GM12878 (cell line): ENCODE data around the gene DMD. TPM values are rescaled to one million over a fixed set of nuclear protein-coding genes. Genes with fewer than 3 reads are reported as not detected.

Experiments used
- CTCF ChIP-seq, 3 experiments: IDR thresholded peaks in 2 of 3; conservative IDR thresholded peaks in 1 of 3; 2 replicates each; pipeline ENCODE4 v1.5.1; 2011; ENCODE audit warnings: low read depth in 3 of 3, low read length in 3 of 3, mild to moderate bottlenecking in 3 of 3, control low read depth in 2 of 3, moderate library complexity in 2 of 3, inconsistent platforms in 1 of 3, mixed read lengths in 1 of 3; ENCODE audit not compliant: control insufficient read depth in 2 of 3, insufficient read depth in 1 of 3; ENCODE audit errors: extremely low read depth in 1 of 3
- EZH2 ChIP-seq: IDR thresholded peaks from 2 replicates; pipeline ENCODE4 v1.6.1; 2012; ENCODE audit warnings: low read depth, mild to moderate bottlenecking, control low read depth, inconsistent platforms, low read length, borderline replicate concordance; ENCODE audit not compliant: control insufficient read depth
- LARP7 ChIP-seq: fragments of 450-650 bp; IDR thresholded peaks from 2 replicates; pipeline ENCODE4 v1.6.1; 2017; ENCODE audit warnings: mild to moderate bottlenecking
- MLLT1 ChIP-seq: fragments of 450-650 bp; IDR thresholded peaks from 2 replicates; pipeline ENCODE4 v1.6.1; 2016; ENCODE audit warnings: mild to moderate bottlenecking
- MYC ChIP-seq: IDR thresholded peaks from 2 replicates; pipeline ENCODE4 v1.6.1; 2011; ENCODE audit warnings: mild to moderate bottlenecking, low read length, moderate library complexity, inconsistent platforms; ENCODE audit not compliant: insufficient read depth, insufficient replicate concordance, insufficient read length, severe bottlenecking
- NKRF ChIP-seq: fragments of 450-650 bp; conservative IDR thresholded peaks from 2 replicates; pipeline ENCODE4 v1.6.1; 2017; ENCODE audit warnings: mild to moderate bottlenecking, moderate library complexity
- POLR2A ChIP-seq: IDR thresholded peaks from 2 replicates; pipeline ENCODE4 v1.6.1; 2011; ENCODE audit warnings: low read depth, mild to moderate bottlenecking, low read length
- SPI1 ChIP-seq: IDR thresholded peaks from 2 replicates; pipeline ENCODE4 v1.6.1; 2011; ENCODE audit warnings: low read depth, mild to moderate bottlenecking, low read length, moderate library complexity, borderline replicate concordance; ENCODE audit not compliant: insufficient read depth
- SRF ChIP-seq, 2 experiments: IDR thresholded peaks; 2 replicates each; pipeline ENCODE4 v1.6.1; 2011; ENCODE audit warnings: low read depth in 2 of 2, low read length in 2 of 2, mild to moderate bottlenecking in 1 of 2, moderate library complexity in 1 of 2
- YY1 ChIP-seq: IDR thresholded peaks from 2 replicates; pipeline ENCODE4 v1.6.1; 2011; ENCODE audit warnings: low read depth, mild to moderate bottlenecking, low read length
- ZBTB40 ChIP-seq: fragments of 450-650 bp; IDR thresholded peaks from 2 replicates; pipeline ENCODE4 v1.6.1; 2016; ENCODE audit warnings: mild to moderate bottlenecking, moderate library complexity, borderline replicate concordance
- polyA plus RNA-seq, 11 experiments: library from polyadenylated mRNA; depleted of rRNA in 4 of 11; unstranded in 6 of 11; stranded (reverse) in 5 of 11; fragments of >200 nt; fragmentation: Nextera tagmentation in 4 of 11; fragmentation: Illumina TruSeq in 1 of 11; extraction: Ambion mirVana in 4 of 11; extraction: Trizol in 1 of 11; gene quantifications; 1 replicate in 1 of 11; 2 replicates in 10 of 11; pipeline versions ENCODE4 v1.2.1 to v1.2.3, GENCODE V29; 2011 to 2016; ENCODE audit warnings: inconsistent platforms in 2 of 11, missing spikeins in 2 of 11, low read depth in 1 of 11
- total RNA-seq, 4 experiments: library from RNA; depleted of rRNA in 3 of 4; stranded (reverse); fragments of >200 nt in 3 of 4; fragmentation: Illumina TruSeq in 1 of 4; extraction: Trizol in 1 of 4; gene quantifications; 2 replicates each; pipeline versions ENCODE4 v1.2.1 to v1.2.3, GENCODE V29; 2013 to 2021

Gene DMD
- total and polyA plus RNA-seq, 10 of the 15 experiments (the other 5 are each of a cell fraction or from before 2014, with no cell fraction given): 1.4 to 24.3 (median 4.3) TPM

GRCh38 chrX:32929040-32929439 is 282.3 kb downstream of the DMD start (continued):
- no peak for TF ChIP-seq ZBTB40
- no peak for TF ChIP-seq CTCF (IDR thresholded peaks at IDR 0.05 in 2 of 3, conservative IDR thresholded peaks at IDR 0.05 in 1 of 3; ENCODE audit: control insufficient read depth in 2 of 3, extremely low read depth in 1 of 3, insufficient read depth in 1 of 3, low read depth in 3 of 3, low read length in 3 of 3)
- TF ChIP-seq NKRF: no peak
- TF ChIP-seq EZH2: no peak
- no peak for TF ChIP-seq MYC
- no peak for TF ChIP-seq YY1
- TF ChIP-seq MLLT1: no peak
- no peak for TF ChIP-seq LARP7
- no peak for TF ChIP-seq POLR2A
- no peak for TF ChIP-seq SRF (IDR thresholded peaks at IDR 0.05; ENCODE audit: low read depth in 2 of 2, low read length in 2 of 2)
- no peak for TF ChIP-seq SPI1
